Esophagus squamous epithelium (tissue), 4 donors: ENCODE results near the gene UGGT1.

Experiments
- POLR2A ChIP-seq, 4 donors: fragments of 450-650 bp; IDR thresholded peaks; one replicate each; pipeline ENCODE4 v1.6.1; 2017; ENCODE audit warnings: antibody characterized with exemption in 4 of 4, mild to moderate bottlenecking in 4 of 4, moderate library complexity in 3 of 4
- TF ChIP-seq, protein P1 (sequence below), 6 experiments: fragments of 450-650 bp in 4 of 6; fragments of 200-600 bp in 2 of 6; sonication (generic) in 2 of 6; IDR thresholded peaks; one replicate each; pipeline ENCODE4 v1.5.1; 2016 to 2019; ENCODE audit warnings: antibody characterized with exemption in 6 of 6, mild to moderate bottlenecking in 4 of 6, moderate library complexity in 4 of 6

DNA sequence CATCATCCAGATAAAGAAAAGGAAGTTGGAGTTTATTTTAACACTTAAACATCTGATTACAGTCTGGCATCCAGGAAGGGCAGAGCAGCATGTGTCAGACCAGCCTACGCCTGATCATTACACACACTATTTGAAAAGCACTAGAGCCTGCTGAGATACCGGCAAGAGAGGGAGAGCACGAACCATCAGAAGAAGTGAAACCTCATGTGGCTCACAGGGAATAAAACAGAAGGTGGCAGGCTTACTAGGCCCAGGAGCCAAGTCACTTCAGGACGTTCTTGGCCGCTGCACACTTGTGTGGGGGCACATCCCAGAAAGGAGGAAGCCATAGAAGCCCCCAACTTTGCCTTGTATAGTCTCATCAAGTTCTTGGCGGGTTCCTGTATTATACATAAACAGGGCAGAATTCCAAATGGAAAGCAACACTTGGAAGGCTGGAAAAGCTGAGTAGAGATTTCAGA, 105.5 kb downstream of the UGGT1 start:
- TF ChIP-seq, protein P1, sequence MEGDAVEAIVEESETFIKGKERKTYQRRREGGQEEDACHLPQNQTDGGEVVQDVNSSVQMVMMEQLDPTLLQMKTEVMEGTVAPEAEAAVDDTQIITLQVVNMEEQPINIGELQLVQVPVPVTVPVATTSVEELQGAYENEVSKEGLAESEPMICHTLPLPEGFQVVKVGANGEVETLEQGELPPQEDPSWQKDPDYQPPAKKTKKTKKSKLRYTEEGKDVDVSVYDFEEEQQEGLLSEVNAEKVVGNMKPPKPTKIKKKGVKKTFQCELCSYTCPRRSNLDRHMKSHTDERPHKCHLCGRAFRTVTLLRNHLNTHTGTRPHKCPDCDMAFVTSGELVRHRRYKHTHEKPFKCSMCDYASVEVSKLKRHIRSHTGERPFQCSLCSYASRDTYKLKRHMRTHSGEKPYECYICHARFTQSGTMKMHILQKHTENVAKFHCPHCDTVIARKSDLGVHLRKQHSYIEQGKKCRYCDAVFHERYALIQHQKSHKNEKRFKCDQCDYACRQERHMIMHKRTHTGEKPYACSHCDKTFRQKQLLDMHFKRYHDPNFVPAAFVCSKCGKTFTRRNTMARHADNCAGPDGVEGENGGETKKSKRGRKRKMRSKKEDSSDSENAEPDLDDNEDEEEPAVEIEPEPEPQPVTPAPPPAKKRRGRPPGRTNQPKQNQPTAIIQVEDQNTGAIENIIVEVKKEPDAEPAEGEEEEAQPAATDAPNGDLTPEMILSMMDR (IDR thresholded peaks at IDR 0.05) = no peak
- TF ChIP-seq POLR2A (IDR thresholded peaks at IDR 0.05) = no peak
